Liver (tissue), 3 donors: ENCODE data around the gene LRRC2.

Source experiments
- CTCF ChIP-seq: fragments of 150-350 bp; IDR thresholded peaks from 2 replicates; pipeline ENCODE4 v1.5.1; 2017; ENCODE audit warnings: improper control_type of control experiment, low read depth, low read length; ENCODE audit not compliant: missing input control
- JUND ChIP-seq, 2 donors: IDR thresholded peaks; 2 replicates each; pipeline ENCODE4 v1.6.1; 2016; ENCODE audit warnings: antibody characterized with exemption in 2 of 2
- TF ChIP-seq, protein P1 (sequence below): IDR thresholded peaks from 2 replicates; pipeline ENCODE4 v1.6.1; 2016; ENCODE audit warnings: antibody characterized with exemption
- donor health status: healthy.
- donor health status: healthy.

DNA sequence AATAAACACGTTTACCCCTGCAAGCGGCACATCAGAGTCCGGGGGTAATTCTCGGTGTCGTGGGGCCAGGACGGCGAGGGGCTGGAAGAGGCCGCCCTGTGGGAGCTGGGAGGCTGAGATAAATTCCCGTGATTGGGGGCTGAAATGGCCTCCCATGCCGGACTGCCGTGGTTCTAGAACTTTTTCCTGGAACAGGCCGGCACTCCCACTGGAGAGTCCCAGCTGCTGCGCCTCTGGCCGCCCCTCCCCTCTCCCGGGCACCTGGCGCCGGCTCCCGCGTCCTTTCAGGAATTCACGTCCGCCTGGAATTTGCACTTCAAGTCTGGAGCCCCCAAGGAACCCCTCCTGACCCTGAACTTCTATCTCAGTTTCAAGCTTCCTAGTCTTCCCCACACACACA is 10.8 kb upstream of the LRRC2 start:
- TF ChIP-seq CTCF (no peak), JUND (IDR thresholded peaks at IDR 0.05) (no peak)
- TF ChIP-seq, protein P1, sequence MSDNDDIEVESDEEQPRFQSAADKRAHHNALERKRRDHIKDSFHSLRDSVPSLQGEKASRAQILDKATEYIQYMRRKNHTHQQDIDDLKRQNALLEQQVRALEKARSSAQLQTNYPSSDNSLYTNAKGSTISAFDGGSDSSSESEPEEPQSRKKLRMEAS: no peak
